Nephron progenitor cell (in vitro differentiated cells): ENCODE data around the gene SLC35G6.
"Not testable (repeated sequence)": the region's sequence is repeated elsewhere in the genome, so short reads cannot be mapped to it uniquely, and the experiment has no call there.

ENCODE experiments used
- DNase-seq: peaks from one replicate; pipeline ENCODE4 v3.0.0; 2021
- H3K27ac Mint-ChIP-seq: 2 replicates; pipeline ENCODE4 v1.8.0; 2021; ENCODE audit warnings: mild to moderate bottlenecking, moderate library complexity, mixed read lengths
- H3K27me3 Mint-ChIP-seq: 2 replicates; pipeline ENCODE4 v1.8.0; 2021; ENCODE audit warnings: mild to moderate bottlenecking, low read depth, mixed read lengths; ENCODE audit not compliant: poor library complexity
- H3K36me3 Mint-ChIP-seq: 2 replicates; pipeline ENCODE4 v1.8.0; 2021; ENCODE audit warnings: low read depth, mixed read lengths
- H3K4me1 Mint-ChIP-seq: 2 replicates; pipeline ENCODE4 v1.8.0; 2021; ENCODE audit warnings: mixed read lengths
- H3K4me3 Mint-ChIP-seq: 2 replicates; pipeline ENCODE4 v1.8.0; 2021; ENCODE audit warnings: mild to moderate bottlenecking, moderate library complexity, mixed read lengths
- H3K9me3 Mint-ChIP-seq: 2 replicates; pipeline ENCODE4 v1.8.0; 2021; ENCODE audit warnings: mild to moderate bottlenecking, moderate library complexity, mixed read lengths
- TF ChIP-seq, protein P1 (sequence below): fragments of 200-600 bp; sonication (generic); IDR thresholded peaks from 2 replicates; pipeline ENCODE4 v1.5.0; 2021; ENCODE audit warnings: antibody characterized with exemption

SLC35G6 gene

DNA sequence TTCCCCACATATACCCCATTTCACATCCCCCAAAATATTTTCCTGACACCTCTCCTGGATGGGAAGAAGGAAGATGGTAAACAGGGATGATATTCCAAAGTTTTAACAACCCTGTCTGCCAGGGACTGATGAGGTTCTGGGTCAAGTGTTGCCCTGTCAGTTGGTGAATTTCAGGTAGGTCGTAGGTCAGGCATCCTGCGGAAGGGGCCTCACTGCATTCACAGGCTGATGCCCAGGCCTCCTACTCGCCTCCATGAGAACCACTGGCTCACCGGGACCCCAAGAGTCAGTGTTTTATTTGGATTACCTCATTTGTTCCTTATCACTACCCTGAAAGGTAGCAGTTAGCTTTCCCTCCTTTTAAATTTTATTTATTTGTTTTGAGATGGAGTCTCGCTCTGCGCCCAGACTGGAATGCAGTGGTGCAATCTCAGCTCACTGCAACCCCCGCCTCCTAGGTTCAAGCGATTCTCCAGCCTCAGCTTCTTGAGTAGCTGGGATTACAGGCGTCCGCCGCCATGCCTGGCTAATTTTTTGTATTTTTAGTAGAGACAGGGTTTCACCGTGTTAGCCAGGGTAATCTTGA lies 12.3 kb upstream of the SLC35G6 start:
- H3K36me3 Mint-ChIP-seq = peaks cover 14% of the 10 kb centered on the region
- H3K4me1 Mint-ChIP-seq = peaks cover 44% of the 10 kb centered on the region

DNA sequence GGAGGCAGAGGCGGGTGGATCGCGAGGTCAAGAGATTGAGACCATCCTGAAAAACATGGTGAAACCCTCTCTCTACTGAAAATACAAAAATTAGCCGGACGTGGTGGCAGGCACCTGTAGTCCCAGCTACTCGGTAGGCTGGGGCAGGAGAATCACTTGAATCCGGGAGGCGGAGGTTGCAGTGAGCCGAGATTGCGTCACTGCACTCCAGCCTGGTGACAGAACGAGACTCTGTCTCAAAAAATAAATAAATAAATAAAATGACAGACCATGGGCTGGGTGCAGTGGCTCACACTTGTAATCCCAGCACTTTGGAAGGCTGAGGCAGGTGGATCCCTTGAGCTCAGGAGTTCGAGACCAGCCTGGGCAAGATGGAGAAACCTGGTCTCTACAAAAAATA lies 11.4 kb upstream of the SLC35G6 start:
- H3K9me3 Mint-ChIP-seq, H3K27me3 Mint-ChIP-seq, H3K4me3 Mint-ChIP-seq, H3K36me3 Mint-ChIP-seq, DNase-seq, H3K27ac Mint-ChIP-seq: not testable (repeated sequence)
- peaks cover 44% of the 10 kb centered on the region for H3K4me1 Mint-ChIP-seq

More for the DNA sequence above, 12.3 kb upstream of the SLC35G6 start:
- TF ChIP-seq, protein P1, sequence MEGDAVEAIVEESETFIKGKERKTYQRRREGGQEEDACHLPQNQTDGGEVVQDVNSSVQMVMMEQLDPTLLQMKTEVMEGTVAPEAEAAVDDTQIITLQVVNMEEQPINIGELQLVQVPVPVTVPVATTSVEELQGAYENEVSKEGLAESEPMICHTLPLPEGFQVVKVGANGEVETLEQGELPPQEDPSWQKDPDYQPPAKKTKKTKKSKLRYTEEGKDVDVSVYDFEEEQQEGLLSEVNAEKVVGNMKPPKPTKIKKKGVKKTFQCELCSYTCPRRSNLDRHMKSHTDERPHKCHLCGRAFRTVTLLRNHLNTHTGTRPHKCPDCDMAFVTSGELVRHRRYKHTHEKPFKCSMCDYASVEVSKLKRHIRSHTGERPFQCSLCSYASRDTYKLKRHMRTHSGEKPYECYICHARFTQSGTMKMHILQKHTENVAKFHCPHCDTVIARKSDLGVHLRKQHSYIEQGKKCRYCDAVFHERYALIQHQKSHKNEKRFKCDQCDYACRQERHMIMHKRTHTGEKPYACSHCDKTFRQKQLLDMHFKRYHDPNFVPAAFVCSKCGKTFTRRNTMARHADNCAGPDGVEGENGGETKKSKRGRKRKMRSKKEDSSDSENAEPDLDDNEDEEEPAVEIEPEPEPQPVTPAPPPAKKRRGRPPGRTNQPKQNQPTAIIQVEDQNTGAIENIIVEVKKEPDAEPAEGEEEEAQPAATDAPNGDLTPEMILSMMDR = no peak
- Mint-ChIP-seq H3K4me3 (peak overlapping the region; percentile 19), H3K9me3 (no peaks in the 10 kb centered on the region), H3K27me3 (peaks cover 2% of the 10 kb centered on the region), H3K27ac (peak overlapping the region; percentile 90)
- DNase-seq = no peak

DNA sequence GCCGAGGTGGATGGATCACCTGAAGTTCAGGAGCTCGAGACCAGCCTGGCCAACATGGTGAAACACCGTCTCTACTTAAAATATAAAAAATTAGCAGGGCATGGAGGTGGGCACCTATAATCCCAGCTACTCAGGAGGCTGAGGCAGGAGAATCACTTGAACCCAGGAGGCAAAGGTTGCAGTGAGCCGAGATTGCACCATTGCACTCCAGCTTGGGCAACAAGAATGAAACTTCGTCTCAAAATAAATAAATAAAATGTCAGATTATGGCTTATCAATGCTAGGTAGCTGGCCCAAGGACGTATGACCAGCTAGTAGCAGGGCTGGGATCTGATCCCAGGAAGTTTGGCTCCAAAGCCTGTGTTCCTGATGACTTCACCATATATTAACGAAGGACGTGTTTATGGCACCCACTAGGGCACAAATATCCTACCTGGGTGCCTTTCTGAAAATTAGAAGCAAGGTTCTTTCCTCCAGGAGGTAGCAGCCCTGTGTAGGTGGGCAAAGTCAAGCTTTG lies 10.7 kb upstream of the SLC35G6 start:
- H3K9me3 Mint-ChIP-seq, H3K36me3 Mint-ChIP-seq, H3K27me3 Mint-ChIP-seq, H3K4me3 Mint-ChIP-seq, DNase-seq, H3K27ac Mint-ChIP-seq: not testable (repeated sequence)
- H3K4me1 Mint-ChIP-seq = peaks cover 42% of the 10 kb centered on the region

DNA sequence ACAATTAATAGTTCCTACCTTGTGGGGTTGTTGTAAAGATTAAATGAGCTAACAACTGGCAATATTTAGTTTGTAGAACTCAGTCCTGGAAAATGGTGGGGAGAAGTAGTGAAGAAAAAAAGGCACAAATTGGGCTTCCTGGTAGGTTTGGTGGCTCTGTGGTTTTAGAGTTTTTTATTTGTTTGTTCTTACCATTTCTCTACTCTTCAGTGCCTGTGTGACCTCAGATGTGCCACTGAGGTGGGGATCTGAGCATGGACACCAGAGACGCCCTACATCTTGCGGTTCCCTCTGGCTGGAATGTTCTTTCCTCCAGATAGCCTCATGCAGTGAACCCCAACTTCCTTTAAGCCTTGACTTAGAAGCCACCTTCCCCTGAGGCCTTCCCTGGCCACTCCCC lies 9.5 kb upstream of the SLC35G6 start:
- H3K27ac Mint-ChIP-seq = peak overlapping the region; percentile 86
- no peaks in the 10 kb centered on the region for H3K9me3 Mint-ChIP-seq
- no peak overlapping the region for H3K4me3 Mint-ChIP-seq
- DNase-seq = no peak
- H3K4me1 Mint-ChIP-seq = peaks cover 43% of the 10 kb centered on the region
- peaks cover 4% of the 10 kb centered on the region for H3K36me3 Mint-ChIP-seq
- TF ChIP-seq, protein P1 = no peak
- peaks cover 5% of the 10 kb centered on the region for H3K27me3 Mint-ChIP-seq

DNA sequence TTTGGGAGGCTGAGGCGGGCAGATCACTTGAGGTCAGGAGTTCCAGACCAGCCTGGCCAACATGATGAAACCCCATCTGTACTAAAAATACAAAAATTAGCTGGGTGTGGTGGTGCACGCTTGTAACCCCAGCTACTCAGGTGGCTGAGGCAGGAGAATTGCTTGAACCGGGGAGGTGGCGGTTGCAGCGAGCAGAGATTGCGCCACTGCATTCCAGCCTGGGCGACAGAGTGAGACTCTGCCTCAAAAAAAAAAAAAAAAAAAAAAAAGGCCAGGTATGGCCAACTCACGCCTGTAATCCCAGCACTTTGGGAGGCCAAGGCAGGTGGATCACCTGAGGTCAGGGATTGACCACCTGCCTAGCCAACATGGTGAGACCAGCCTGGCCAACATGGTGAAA lies 6.5 kb upstream of the SLC35G6 start:
- H3K36me3 Mint-ChIP-seq, DNase-seq, H3K27ac Mint-ChIP-seq, H3K27me3 Mint-ChIP-seq, H3K9me3 Mint-ChIP-seq, H3K4me3 Mint-ChIP-seq: not testable (repeated sequence)
- peaks cover 40% of the 10 kb centered on the region for H3K4me1 Mint-ChIP-seq

DNA sequence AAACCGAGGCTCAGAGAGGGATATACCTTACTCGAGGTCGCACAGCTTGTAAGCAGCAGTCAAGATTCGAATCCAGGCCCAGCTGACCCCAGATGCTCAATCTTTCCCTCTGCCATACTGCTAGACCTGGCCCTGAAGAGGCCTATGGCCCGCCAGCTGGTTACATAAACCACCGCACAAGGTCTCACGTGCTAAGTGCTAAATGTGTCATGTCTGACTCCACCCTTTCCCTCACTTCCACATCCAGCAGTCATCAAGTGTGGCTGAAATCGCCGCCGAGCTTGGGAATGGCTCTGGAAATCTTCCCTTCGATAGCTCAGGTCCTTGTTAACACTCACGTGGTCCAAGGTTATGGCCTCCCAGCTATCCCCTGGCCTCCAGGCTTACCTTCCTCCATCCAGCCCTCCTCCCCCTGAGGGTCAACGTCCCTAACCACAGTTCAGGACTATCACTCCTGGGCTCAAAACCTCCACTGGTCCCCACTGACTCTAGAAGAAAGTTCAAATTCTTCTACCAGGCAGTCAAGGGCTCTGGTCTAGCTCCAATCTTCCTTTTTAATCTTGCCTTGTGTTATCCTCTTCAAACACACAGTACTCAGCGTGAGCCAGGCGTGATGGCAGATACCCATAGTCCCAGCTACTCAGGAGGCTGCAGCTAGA lies 5.4 kb upstream of the SLC35G6 start:
- TF ChIP-seq, protein P1 = no peak
- Mint-ChIP-seq H3K9me3 (no peaks in the 10 kb centered on the region), H3K27ac (peak overlapping the region; percentile 50), H3K27me3 (peaks cover 3% of the 10 kb centered on the region), H3K36me3 (no peaks in the 10 kb centered on the region), H3K4me3 (no peak overlapping the region), H3K4me1 (peaks cover 52% of the 10 kb centered on the region)
- no peak for DNase-seq

DNA sequence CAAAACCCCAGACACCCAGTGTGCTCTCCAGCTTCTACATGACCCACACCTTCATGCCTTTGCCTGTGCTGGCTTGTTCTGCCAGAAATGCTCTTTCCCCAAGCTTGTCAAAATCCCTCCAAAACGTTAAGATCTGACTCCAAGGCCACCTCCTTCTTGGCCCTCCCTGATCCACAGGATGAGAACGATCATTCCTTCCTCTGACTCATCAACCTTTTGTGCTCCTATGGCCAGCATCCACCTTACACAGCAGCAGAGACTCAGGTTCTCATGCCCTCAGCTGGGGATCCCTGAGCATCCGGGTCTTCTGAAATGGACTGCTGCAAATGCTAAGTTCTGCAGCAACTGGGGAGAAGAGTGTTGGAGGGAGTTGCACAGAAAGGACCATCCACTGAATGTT lies 4.8 kb upstream of the SLC35G6 start:
- Mint-ChIP-seq H3K4me3 (no peak overlapping the region), H3K36me3 (no peaks in the 10 kb centered on the region), H3K4me1 (peaks cover 56% of the 10 kb centered on the region), H3K9me3 (no peaks in the 10 kb centered on the region), H3K27me3 (peaks cover 3% of the 10 kb centered on the region), H3K27ac (no peak overlapping the region)
- DNase-seq = no peak
- TF ChIP-seq, protein P1 = no peak
